GM23338 (cell line): ENCODE measurements around the gene SLK.

ENCODE experiments used
- EZH2 ChIP-seq: fragments of 200-600 bp; sonication (generic); IDR thresholded peaks from one replicate; pipeline ENCODE4 v1.8.0; 2017; ENCODE audit warnings: antibody characterized with exemption, mild to moderate bottlenecking, low read depth; ENCODE audit not compliant: unreplicated experiment
- REST ChIP-seq: IDR thresholded peaks from one replicate; pipeline ENCODE4 v1.6.1; 2018; ENCODE audit warnings: antibody characterized with exemption; ENCODE audit not compliant: unreplicated experiment

DNA sequence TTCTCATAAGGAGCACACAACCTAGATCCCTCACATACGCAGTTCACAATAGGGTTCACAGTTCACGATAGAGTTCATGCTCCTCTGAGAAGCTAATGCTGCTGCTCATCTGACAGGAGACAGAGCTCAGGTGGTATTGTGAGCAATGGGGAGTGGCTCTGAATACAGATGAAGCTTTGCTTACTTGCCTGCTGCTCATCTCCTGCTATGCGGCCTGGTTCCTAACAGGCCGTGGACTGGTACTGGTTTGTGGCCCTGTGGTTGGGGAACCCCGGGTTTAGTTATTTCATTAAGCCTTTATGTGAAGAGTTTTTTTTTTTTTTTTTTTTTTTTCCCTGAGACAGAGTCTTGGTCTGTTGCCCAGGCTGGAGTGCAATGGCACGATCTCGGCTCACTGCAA, 19.4 kb downstream of the SLK start:
- no peak for TF ChIP-seq REST
- TF ChIP-seq EZH2, result no peak
